LoVo (cell line): ENCODE results near the gene CNTNAP3.
"Not testable (repeated sequence)": the region's sequence is repeated elsewhere in the genome, so short reads cannot be mapped to it uniquely, and the experiment has no call there.

ENCODE experiments used
- DNase-seq: peaks from one replicate; pipeline ENCODE4 v3.0.0-alpha.2; 2016; ENCODE audit warnings: low spot score

Gene CNTNAP3

DNA sequence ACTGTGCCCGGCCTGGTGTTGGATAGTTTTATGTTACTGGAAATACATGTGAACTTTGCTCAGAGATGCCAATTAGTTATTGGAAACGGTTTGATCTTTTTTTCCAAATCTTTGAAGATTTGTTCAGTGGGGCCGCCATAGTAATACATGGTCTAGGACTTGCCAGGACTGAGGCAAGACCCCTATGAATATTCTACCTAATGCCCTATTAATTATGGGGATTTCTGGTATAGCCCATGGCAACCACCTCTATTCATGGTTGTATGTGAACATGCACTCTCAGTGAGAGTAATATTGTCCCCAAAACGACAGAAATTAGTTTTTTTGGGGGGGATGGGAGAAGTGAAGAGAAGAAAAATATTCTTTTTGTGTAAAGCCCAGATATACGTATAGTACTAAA lies 220.3 kb downstream of the CNTNAP3 start:
- DNase-seq: not testable (repeated sequence)

DNA sequence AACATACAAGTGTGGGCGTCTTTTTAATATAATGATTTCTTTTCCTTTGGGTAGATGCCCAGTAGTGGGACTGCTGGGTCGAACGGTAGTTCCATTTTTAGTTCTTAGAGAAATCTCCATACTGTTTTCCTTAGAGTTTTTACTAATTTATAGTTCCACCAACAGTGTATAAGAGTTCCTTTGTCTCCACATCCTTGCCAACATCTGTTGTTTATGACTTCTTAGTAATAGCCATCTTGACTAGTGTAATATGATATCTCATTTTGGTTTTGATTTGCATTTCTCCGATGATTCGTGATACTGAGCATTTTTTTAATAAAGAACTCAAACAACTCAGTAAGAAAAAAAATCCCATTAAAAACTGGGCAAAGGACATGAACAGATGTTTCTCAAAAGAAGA lies 225.0 kb downstream of the CNTNAP3 start:
- DNase-seq: not testable (repeated sequence)

DNA sequence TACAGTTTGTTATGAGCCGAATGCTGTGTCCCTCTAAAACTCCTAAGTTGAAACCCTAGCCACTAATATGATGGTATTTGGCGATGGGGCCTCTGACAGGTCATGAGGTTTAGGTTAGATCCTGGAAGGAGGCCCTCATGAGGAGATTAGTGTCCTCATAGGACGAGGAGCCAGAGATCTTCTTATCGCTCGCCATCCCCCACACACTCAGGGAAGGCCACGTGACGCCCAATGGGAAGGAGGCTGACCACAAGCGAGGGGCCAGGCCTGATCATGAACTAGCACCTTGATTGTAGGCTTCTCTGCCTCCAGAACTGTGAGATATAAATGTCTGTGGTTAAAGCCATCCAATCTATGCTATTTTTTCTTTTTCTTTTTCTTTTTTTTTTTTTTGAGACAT lies 233.5 kb downstream of the CNTNAP3 start:
- not testable (repeated sequence) for DNase-seq

DNA sequence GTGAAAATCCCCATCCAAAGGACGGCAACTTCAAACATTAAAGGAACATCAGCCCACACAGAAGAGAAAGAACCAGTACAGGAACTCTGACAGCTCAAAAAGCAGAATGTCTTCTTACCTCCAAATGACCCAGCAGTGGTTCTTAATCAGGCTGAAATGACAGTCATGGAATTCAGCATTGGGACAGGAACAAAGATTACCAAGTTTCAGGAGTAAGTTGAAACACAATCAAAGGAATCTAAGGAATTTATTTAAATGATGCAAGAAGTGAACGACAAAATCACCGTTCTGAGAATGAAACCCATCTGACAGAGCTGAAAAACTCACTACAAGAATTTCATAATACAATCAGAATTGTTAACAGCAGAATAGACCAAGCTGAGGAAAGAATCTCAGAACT lies 241.1 kb downstream of the CNTNAP3 start:
- DNase-seq: not testable (repeated sequence)

DNA sequence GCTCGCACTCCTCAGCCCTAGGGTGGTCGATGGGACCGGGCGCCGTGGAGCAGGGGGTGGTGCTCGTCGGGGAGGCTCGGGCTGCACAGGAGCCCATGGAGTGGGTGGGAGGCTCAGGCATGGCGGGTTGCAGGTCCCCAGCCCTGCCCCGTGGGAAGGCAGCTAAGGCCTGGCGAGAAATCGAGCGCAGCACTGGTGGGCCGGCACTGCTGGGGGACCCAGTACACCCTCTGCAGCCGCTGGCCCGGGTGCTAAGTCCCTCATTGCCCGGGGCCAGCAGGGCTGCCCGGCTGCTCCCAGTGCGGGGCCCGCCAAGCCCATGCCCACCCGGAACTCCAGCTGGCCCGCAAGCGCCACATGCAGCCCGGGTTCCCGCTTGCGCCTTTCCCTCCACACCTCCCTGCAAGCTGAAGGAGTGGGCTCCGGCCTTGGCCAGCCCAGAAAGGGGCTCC lies 245.6 kb downstream of the CNTNAP3 start:
- not testable (repeated sequence) for DNase-seq

DNA sequence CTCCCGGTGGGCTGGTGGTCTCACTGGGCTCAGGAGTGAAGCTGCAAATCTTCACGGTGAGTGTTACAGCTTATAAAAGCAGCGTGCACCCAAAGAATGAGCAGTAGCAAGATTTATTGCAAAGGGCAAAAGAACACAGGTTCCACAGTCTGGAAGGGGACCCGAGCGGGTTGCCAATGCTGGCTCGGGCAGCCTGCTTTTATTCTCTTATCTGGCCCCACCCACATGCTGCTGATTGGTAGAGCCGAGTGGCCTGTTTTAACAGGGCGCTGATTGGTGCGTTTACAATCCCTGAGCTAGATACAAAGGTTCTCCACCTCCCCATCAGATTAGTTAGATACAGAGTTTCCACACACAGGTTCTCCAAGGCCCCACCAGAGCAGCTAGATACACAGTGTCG lies 246.2 kb downstream of the CNTNAP3 start:
- DNase-seq: not testable (repeated sequence)

DNA sequence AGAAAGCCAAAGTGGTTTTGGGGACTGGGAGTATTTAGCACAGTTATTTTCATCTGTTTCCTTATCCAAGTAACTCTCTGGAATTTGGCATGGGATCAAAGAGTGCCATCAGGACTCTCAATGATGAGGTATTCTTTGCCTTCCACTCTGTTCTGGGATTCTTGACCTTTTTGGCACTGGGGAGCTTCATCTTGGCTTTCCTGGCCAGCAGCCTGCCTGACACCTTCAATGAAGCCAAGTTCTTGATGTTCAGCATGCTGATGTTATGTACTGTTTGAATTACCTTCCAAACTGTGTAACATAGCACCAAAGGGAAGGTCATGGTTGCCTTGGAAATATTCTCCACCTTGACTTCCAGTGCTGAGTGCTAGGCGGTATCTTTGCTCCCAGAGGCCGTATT lies 248.8 kb downstream of the CNTNAP3 start:
- DNase-seq: not testable (repeated sequence)

DNA sequence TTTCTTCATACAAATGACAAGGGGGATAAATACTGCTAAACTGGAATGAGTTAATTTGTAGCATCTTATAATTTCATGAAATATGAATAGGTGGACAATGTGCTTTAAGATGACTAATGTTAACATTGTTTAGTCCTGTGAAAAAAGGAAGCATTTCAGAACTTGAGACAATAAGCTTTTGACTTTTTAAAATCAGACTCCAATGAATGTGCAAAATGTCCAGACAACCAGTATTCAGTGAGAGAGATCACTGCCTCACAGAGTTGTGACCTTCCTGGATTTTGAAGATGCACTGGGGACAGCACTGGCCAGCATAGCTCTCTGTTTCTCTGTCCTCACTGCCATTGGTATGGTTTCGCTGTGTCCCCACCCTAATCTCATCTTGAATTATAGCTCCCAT lies 249.7 kb downstream of the CNTNAP3 start:
- DNase-seq: not testable (repeated sequence)

DNA sequence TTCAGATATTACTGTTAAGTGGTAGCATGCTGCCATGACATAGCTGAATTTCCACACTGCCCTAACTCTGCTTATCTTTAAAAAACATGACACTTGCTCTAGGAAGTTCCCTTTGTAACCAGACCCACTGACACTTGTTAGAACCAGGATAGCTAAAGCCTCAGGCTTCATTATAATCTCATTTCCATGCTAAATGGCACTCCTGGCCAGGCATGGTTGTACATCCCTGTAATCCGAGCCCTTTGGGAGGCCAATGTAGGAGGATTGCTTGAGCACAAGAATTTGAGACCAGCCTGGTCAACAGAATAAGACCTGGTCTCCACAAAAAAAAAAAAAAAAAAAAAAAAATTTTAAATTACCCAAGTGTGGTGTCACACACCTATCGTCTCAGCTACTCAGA lies 254.1 kb downstream of the CNTNAP3 start:
- not testable (repeated sequence) for DNase-seq

DNA sequence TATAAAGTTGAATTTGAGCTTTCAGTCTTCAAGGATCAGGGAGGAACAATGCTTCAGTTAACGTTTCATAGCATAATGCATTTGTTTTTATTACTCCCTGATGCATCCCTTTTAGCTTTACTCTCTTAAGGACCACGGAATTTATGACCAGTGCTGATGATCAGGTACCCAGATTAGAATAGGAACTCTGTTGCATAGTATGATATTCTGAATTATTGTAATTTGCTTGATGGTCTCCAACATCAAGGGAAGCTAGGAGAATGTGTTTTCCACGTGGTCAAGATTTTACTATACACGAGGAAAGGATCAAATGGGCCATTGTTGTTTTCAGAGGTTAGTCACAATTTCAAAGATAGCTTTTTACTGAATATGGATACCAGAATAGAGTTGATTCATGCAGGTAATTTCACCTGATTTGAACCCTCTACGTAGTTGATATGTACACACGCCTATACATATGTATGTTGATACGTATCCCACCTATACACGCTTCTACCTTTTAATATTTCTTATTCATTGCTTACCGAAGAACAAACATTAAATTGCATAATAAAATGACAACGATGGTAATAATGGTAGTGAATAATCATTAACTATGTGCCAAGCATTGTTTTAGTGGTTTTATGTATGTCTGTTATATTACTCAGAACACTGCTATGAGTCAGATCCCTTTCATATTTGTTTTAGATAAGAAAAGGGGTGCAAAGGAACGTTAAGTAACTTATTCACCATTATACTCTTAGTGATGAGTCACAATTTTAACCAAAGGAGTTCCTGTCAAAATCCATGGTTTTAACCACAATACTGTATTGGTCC lies 257.6 kb downstream of the CNTNAP3 start:
- DNase-seq: peak; percentile 87

DNA sequence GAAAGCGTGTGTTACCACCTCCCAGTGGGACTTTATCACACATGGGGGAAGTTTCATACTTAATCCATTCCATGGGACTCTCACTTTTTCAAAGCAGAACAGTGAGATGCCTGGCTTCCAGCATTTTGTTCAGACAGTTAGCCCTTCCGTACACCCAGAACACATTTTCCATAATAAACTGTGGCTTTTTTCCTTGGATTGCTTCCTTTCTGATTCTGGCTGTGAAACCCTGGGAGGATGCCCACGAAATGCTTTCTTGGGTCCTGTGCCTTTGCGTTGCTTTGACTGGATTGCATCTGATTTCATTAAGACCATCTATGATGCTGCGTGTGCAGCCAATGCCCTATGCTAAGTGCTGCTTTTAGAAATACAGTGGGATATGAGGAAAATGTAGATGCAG lies 259.1 kb downstream of the CNTNAP3 start:
- not testable (repeated sequence) for DNase-seq

DNA sequence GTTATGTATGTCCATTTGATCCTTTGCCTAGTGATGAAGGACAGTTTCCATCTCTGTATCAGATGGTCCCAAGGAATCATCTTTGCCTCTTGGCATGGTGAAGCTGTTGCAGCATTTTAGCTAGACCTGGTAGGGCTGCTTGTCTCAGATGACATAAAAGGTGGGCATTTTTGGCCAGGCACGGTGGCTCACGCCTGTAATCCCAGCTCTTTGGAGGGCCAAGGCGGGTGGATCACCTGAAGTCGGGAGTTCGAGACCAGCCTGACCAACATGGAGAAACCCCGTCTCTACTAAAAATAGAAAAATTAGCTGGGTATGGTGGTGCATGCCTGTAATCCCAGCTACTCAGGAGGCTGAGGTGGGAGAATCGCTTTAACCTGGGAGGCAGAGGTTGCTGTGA lies 259.8 kb downstream of the CNTNAP3 start:
- DNase-seq: not testable (repeated sequence)

DNA sequence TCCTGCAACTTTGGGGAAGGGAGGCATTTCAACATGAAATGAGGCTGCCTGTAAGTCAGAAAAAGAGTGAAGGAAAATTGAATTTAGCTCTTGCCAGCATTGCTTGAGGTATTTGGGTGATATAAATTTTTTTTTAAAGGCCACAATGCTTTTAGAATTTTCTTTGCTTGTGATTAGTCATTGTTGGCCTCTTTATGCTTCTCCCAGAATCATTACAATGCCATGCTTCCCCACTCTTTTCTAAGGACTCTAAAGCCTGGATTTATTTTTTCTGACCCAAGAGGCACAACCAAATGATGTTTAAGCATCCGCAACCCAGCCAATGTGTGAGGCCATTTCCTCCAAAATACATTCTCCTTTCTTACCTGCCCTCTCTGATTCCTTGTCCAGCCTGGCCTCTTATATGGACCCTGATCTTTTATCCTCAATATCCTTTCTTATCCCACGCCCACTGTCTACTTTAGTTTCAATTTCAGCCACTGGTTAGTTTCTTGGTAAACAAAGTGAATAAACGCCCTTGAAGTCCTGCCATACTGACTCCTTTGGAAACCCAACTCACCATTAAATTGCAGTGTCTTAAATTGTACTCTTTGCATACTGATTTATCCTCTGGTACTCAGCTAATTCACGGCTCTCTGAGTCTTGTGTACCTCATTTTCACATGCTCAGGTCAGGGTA lies 261.9 kb downstream of the CNTNAP3 start:
- not testable (repeated sequence) for DNase-seq
